A549 (cell line): ENCODE data around the gene DCLK1. TPM values are rescaled to one million over a fixed set of nuclear protein-coding genes. Genes with fewer than 3 reads are reported as not detected.

Experiments used
- ATAC-seq, 2 experiments: fragments of 200-7000 bp in 1 of 2; fragments of >200 bp in 1 of 2; cut with Nextera tagmentation in 1 of 2; cut with Tn5 transposase in 1 of 2; 3 replicates each; pipeline versions ENCODE4 v1.8.0 to v1.9.1; 2018 to 2020; ENCODE audit warnings: mild to moderate bottlenecking in 1 of 2, moderate library complexity in 1 of 2
- CTCF ChIA-PET: fragments of 300-600 bp; sonication (Branson Sonifier 250); formaldehyde crosslinking; extraction: SDS; loops from one replicate; lab custom pipeline; 2021; ENCODE audit warnings: antibody characterized with exemption, inconsistent platforms; lab: Yijun Ruan, JAX
- POLR2A ChIA-PET: fragments of 350-600 bp; formaldehyde crosslinking; extraction: SDS; loops from one replicate; lab custom pipeline; 2021; ENCODE audit warnings: antibody characterized with exemption, inconsistent platforms; lab: Yijun Ruan, JAX
- DNase-seq, 2 experiments: peaks; one replicate each; pipeline versions ENCODE4 v3.0.0 to v3.0.0-alpha.2; 2011 to 2016; ENCODE audit warnings: low read depth in 1 of 2, low spot score in 1 of 2
- FAIRE-seq: peaks from 2 replicates; lab custom pipeline; 2011; peaks lifted over from hg19 to GRCh38; lab: Jason Lieb, UNC
- H3K27ac ChIP-seq, 2 experiments: fragments of >200 bp; sonication (Bioruptor Twin); formaldehyde crosslinking; 3 replicates each; pipeline ENCODE4 v1.5.1; 2016 to 2017
- H3K4me1 ChIP-seq: fragments of >200 bp; sonication (Bioruptor Twin); formaldehyde crosslinking; 3 replicates; pipeline ENCODE4 v1.6.1; 2016
- H3K4me2 ChIP-seq: fragments of >200 bp; sonication (Bioruptor Twin); formaldehyde crosslinking; 3 replicates; pipeline ENCODE4 v1.6.1; 2016
- H3K4me3 ChIP-seq: fragments of >200 bp; sonication (Bioruptor Twin); formaldehyde crosslinking; 3 replicates; pipeline ENCODE4 v1.5.1; 2016
- H3K9me3 ChIP-seq: fragments of >200 bp; sonication (Bioruptor Twin); formaldehyde crosslinking; 3 replicates; pipeline ENCODE4 v1.6.1; 2016
- CBX2 ChIP-seq: fragments of 200-600 bp; sonication (generic); IDR thresholded peaks from 2 replicates; pipeline ENCODE4 v1.6.1; 2016; ENCODE audit warnings: low read depth, mild to moderate bottlenecking, borderline replicate concordance
- CEBPB ChIP-seq, 2 experiments: fragments of >200 bp in 1 of 2; sonication (Bioruptor Twin) in 1 of 2; formaldehyde crosslinking in 1 of 2; IDR thresholded peaks; 2 replicates each; pipeline ENCODE4 v1.6.1; 2012 to 2016
- EHMT2 ChIP-seq: fragments of 200-600 bp; sonication (generic); IDR thresholded peaks from 2 replicates; pipeline ENCODE4 v1.6.1; 2016; ENCODE audit warnings: antibody characterized with exemption, low read depth, mild to moderate bottlenecking, moderate library complexity
- HDAC2 ChIP-seq: fragments of 200-600 bp; sonication (generic); IDR thresholded peaks from 2 replicates; pipeline ENCODE4 v1.6.1; 2016
- MYC ChIP-seq: IDR thresholded peaks from 2 replicates; pipeline ENCODE4 v1.6.1; 2012; ENCODE audit warnings: mild to moderate bottlenecking, inconsistent platforms, low read length, improper control_type of control experiment, borderline replicate concordance
- NFE2L2 ChIP-seq: fragments of 150-350 bp; conservative IDR thresholded peaks from 2 replicates; pipeline ENCODE4 v1.6.1; 2014; ENCODE audit warnings: low read length
- NPAS2 ChIP-seq: fragments of 250-450 bp; sonication (Bioruptor Pico); IDR thresholded peaks from 2 replicates; pipeline ENCODE4 v1.8.0; 2022; ENCODE audit warnings: mild to moderate bottlenecking, moderate library complexity, borderline replicate concordance
- POLR2A ChIP-seq: IDR thresholded peaks from 2 replicates; pipeline ENCODE4 v1.6.1; 2012; ENCODE audit warnings: mild to moderate bottlenecking, low read length
- RAD21 ChIP-seq, 2 experiments: fragments of >200 bp in 1 of 2; sonication (Bioruptor Twin) in 1 of 2; formaldehyde crosslinking in 1 of 2; IDR thresholded peaks in 1 of 2; conservative IDR thresholded peaks in 1 of 2; 2 replicates in 1 of 2; 3 replicates in 1 of 2; pipeline ENCODE4 v1.6.1; 2012 to 2018; ENCODE audit warnings: inconsistent platforms in 1 of 2
- RCOR1 ChIP-seq: fragments of 150-350 bp; IDR thresholded peaks from 2 replicates; pipeline ENCODE4 v1.6.1; 2014; ENCODE audit warnings: antibody characterized with exemption, low read length, low read depth
- RNF2 ChIP-seq: fragments of 200-600 bp; sonication (generic); IDR thresholded peaks from 2 replicates; pipeline ENCODE4 v1.6.1; 2016; ENCODE audit warnings: low read depth, mild to moderate bottlenecking, antibody characterized with exemption, moderate library complexity, borderline replicate concordance
- TP53 ChIP-seq: fragments of 250-450 bp; sonication (Bioruptor Pico); IDR thresholded peaks from 2 replicates; pipeline ENCODE4 v1.5.0; 2021; ENCODE audit warnings: mild to moderate bottlenecking, moderate library complexity
- WGBS: methylation state at CpG from one replicate; pipeline ENCODE4 v1.1.6; 2017; ENCODE audit errors: missing lambda C conversion rate; 5-methylcytosine and 5-hydroxymethylcytosine counted together
- polyA plus RNA-seq, 4 experiments: library from polyadenylated mRNA; depleted of rRNA in 3 of 4; stranded (reverse); fragments of >200 nt; fragmentation: RNase III in 1 of 4; extraction: RNeasy Plus Mini Kit Qiagen cat#74134 plus additional on column Dnase treatment in 1 of 4; gene quantifications; 2 replicates in 3 of 4; 3 replicates in 1 of 4; pipeline ENCODE4 v1.2.3, GENCODE V29; 2011 to 2017
- TF ChIP-seq, protein P1 (sequence below): fragments of >200 bp; sonication (Bioruptor Twin); formaldehyde crosslinking; IDR thresholded peaks from 3 replicates; pipeline ENCODE4 v1.5.1; 2016
- TF ChIP-seq, protein P2 (sequence below): fragments of >200 bp; sonication (Bioruptor Twin); formaldehyde crosslinking; IDR thresholded peaks from 3 replicates; pipeline ENCODE4 v1.6.1; 2016
- TF ChIP-seq, protein P3 (sequence below): IDR thresholded peaks from 2 replicates; pipeline ENCODE4 v1.6.1; 2012
- TF ChIP-seq, protein P4 (sequence below): fragments of 200-600 bp; sonication (generic); IDR thresholded peaks from 2 replicates; pipeline ENCODE4 v1.6.1; 2016; ENCODE audit warnings: antibody characterized with exemption, mild to moderate bottlenecking, moderate library complexity

DCLK1 gene
- polyA plus RNA-seq, 2 of the 4 experiments (the other 2 are of a cell fraction) = 0.13 to 0.21 TPM

DNA sequence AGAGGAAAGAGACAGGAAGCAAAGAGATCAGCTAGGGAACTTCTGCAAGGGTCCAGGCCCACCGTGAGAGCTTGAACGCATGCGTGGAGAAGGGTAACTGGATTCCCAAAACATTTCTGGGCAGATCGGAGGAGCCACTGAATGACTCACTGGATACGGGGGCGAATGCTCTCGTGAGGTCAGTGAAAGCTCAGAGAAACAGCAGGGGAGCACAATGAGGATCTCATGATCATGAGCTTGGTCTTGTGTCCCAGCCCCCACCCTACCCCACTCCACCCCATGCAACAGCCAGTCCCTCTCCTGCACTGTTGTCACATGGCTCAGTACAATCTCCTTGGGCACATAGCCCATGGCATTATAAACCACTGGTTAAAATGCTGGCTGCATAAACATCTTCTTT is 40.6 kb downstream of the DCLK1 start (continued):
- TF ChIP-seq, protein P1, sequence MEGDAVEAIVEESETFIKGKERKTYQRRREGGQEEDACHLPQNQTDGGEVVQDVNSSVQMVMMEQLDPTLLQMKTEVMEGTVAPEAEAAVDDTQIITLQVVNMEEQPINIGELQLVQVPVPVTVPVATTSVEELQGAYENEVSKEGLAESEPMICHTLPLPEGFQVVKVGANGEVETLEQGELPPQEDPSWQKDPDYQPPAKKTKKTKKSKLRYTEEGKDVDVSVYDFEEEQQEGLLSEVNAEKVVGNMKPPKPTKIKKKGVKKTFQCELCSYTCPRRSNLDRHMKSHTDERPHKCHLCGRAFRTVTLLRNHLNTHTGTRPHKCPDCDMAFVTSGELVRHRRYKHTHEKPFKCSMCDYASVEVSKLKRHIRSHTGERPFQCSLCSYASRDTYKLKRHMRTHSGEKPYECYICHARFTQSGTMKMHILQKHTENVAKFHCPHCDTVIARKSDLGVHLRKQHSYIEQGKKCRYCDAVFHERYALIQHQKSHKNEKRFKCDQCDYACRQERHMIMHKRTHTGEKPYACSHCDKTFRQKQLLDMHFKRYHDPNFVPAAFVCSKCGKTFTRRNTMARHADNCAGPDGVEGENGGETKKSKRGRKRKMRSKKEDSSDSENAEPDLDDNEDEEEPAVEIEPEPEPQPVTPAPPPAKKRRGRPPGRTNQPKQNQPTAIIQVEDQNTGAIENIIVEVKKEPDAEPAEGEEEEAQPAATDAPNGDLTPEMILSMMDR = no peak

DNA sequence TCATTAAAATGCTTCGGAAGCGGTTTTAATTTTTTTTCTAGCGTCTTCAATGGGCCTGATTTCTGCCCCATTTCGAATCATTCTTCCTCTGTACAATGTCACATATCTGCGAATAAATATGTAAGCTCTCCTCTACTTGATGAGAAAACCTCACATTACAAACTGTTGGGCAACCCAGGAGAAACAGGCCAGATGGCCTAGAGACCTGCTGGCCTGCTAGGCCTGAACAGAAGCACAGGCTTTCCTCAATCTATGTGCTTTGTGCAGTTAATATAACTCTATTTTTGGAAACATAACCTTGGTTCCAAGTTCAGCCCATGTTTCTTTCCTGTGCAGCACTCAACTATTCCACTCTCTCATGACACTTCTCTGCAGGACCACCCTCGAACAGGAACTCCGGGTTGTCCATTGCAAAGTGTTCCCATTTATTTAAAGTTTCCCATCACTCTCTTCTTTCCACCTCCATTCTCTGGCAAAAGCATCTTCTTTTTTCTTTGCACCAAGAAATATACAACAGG is 42.0 kb downstream of the DCLK1 start:
- FAIRE-seq (no peak), DNase-seq (no peak), ATAC-seq (no peak)
- H3K27ac ChIP-seq = no peak overlapping the region
- 36% methylated on average over 7 of the region's 7 CpGs for WGBS
- TF ChIP-seq, protein P1 = no peak
- TF ChIP-seq RCOR1 (no peak), TP53 (CRISPR knock-in tag) (no peak), NPAS2 (CRISPR knock-in tag) (no peak), RNF2 (no peak), MYC (no peak), HDAC2 (no peak), NFE2L2 (no peak), CBX2 (no peak), POLR2A (no peak), RAD21 (conservative IDR thresholded peaks at IDR 0.05 in 1 of 2, IDR thresholded peaks at IDR 0.05 in 1 of 2) (no peak), CEBPB (IDR thresholded peaks at IDR 0.05) (no peak), EHMT2 (no peak)
- TF ChIP-seq, protein P2, sequence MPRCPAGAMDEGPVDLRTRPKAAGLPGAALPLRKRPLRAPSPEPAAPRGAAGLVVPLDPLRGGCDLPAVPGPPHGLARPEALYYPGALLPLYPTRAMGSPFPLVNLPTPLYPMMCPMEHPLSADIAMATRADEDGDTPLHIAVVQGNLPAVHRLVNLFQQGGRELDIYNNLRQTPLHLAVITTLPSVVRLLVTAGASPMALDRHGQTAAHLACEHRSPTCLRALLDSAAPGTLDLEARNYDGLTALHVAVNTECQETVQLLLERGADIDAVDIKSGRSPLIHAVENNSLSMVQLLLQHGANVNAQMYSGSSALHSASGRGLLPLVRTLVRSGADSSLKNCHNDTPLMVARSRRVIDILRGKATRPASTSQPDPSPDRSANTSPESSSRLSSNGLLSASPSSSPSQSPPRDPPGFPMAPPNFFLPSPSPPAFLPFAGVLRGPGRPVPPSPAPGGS = no peak
- TF ChIP-seq, protein P3, sequence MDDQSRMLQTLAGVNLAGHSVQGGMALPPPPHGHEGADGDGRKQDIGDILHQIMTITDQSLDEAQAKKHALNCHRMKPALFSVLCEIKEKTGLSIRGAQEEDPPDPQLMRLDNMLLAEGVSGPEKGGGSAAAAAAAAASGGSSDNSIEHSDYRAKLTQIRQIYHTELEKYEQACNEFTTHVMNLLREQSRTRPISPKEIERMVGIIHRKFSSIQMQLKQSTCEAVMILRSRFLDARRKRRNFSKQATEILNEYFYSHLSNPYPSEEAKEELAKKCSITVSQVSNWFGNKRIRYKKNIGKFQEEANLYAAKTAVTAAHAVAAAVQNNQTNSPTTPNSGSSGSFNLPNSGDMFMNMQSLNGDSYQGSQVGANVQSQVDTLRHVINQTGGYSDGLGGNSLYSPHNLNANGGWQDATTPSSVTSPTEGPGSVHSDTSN = no peak
- TF ChIP-seq, protein P4, sequence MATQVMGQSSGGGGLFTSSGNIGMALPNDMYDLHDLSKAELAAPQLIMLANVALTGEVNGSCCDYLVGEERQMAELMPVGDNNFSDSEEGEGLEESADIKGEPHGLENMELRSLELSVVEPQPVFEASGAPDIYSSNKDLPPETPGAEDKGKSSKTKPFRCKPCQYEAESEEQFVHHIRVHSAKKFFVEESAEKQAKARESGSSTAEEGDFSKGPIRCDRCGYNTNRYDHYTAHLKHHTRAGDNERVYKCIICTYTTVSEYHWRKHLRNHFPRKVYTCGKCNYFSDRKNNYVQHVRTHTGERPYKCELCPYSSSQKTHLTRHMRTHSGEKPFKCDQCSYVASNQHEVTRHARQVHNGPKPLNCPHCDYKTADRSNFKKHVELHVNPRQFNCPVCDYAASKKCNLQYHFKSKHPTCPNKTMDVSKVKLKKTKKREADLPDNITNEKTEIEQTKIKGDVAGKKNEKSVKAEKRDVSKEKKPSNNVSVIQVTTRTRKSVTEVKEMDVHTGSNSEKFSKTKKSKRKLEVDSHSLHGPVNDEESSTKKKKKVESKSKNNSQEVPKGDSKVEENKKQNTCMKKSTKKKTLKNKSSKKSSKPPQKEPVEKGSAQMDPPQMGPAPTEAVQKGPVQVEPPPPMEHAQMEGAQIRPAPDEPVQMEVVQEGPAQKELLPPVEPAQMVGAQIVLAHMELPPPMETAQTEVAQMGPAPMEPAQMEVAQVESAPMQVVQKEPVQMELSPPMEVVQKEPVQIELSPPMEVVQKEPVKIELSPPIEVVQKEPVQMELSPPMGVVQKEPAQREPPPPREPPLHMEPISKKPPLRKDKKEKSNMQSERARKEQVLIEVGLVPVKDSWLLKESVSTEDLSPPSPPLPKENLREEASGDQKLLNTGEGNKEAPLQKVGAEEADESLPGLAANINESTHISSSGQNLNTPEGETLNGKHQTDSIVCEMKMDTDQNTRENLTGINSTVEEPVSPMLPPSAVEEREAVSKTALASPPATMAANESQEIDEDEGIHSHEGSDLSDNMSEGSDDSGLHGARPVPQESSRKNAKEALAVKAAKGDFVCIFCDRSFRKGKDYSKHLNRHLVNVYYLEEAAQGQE = no peak
- CTCF ChIA-PET = no interaction called here
- no peak overlapping the region for H3K4me2 ChIP-seq
- H3K4me3 ChIP-seq = no peak overlapping the region
- no peaks in the 10 kb centered on the region for H3K9me3 ChIP-seq
- no peaks in the 10 kb centered on the region for H3K4me1 ChIP-seq
- POLR2A ChIA-PET = no interaction called here
